Measurements from ENCODE around the gene CNOT11.

The CNOT11 gene

GRCh38 chr2:101287303-101287702 lies 34.6 kb downstream of the CNOT11 start:
- no peaks in the 10 kb centered on the region for H3K27me3 Mint-ChIP-seq (ENCODE audit: low read depth, poor library complexity)
- H3K36me3 Mint-ChIP-seq (ENCODE audit: low read depth) = peaks cover 56% of the 10 kb centered on the region
- H3K9me3 Mint-ChIP-seq = no peaks in the 10 kb centered on the region
- no peak for DNase-seq
- no peaks in the 10 kb centered on the region for H3K4me1 Mint-ChIP-seq
- H3K4me3 Mint-ChIP-seq = no peak overlapping the region
- TF ChIP-seq CTCF (IDR thresholded peaks at IDR 0.05) = no peak
- no peak overlapping the region for H3K27ac Mint-ChIP-seq

GRCh38 chr2:101290711-101291110 lies 38.0 kb downstream of the CNOT11 start:
- Mint-ChIP-seq H3K27ac (peak overlapping the region; percentile 19), H3K27me3 (ENCODE audit: low read depth, poor library complexity) (no peaks in the 10 kb centered on the region), H3K36me3 (ENCODE audit: low read depth) (peaks cover 44% of the 10 kb centered on the region), H3K9me3 (no peaks in the 10 kb centered on the region), H3K4me3 (no peak overlapping the region), H3K4me1 (peaks cover 27% of the 10 kb centered on the region)
- TF ChIP-seq CTCF (IDR thresholded peaks at IDR 0.05) = no peak
- DNase-seq = no peak

- Mint-ChIP-seq H3K36me3 (ENCODE audit: low read depth) (peaks cover 45% of the 10 kb centered on the region), H3K9me3 (no peaks in the 10 kb centered on the region), H3K4me3 (no peak overlapping the region), H3K27ac (no peak overlapping the region), H3K4me1 (peaks cover 27% of the 10 kb centered on the region), H3K27me3 (ENCODE audit: low read depth, poor library complexity) (no peaks in the 10 kb centered on the region)
- TF ChIP-seq CTCF (IDR thresholded peaks at IDR 0.05) = no peak
- no peak for DNase-seq
Measured at GRCh38 chr2:101291973-101292372, 39.3 kb downstream of the CNOT11 start.

GRCh38 chr2:101293544-101293943 lies 40.9 kb downstream of the CNOT11 start:
- Mint-ChIP-seq H3K4me3 (no peak overlapping the region), H3K9me3 (no peaks in the 10 kb centered on the region), H3K36me3 (ENCODE audit: low read depth) (peaks cover 41% of the 10 kb centered on the region), H3K27ac (no peak overlapping the region), H3K27me3 (ENCODE audit: low read depth, poor library complexity) (no peaks in the 10 kb centered on the region), H3K4me1 (peaks cover 31% of the 10 kb centered on the region)
- TF ChIP-seq CTCF (IDR thresholded peaks at IDR 0.05) = no peak
- no peak for DNase-seq

- TF ChIP-seq CTCF (IDR thresholded peaks at IDR 0.05) = no peak
- H3K27me3 Mint-ChIP-seq (ENCODE audit: low read depth, poor library complexity) = no peaks in the 10 kb centered on the region
- peaks cover 37% of the 10 kb centered on the region for H3K36me3 Mint-ChIP-seq (ENCODE audit: low read depth)
- no peak overlapping the region for H3K4me3 Mint-ChIP-seq
- H3K4me1 Mint-ChIP-seq = peaks cover 40% of the 10 kb centered on the region
- H3K27ac Mint-ChIP-seq = no peak overlapping the region
- no peak for DNase-seq
- H3K9me3 Mint-ChIP-seq = no peaks in the 10 kb centered on the region
Measured at GRCh38 chr2:101294861-101295260, 42.2 kb downstream of the CNOT11 start.

GRCh38 chr2:101295895-101296294 lies 43.2 kb downstream of the CNOT11 start:
- no peak for DNase-seq
- no peak for TF ChIP-seq CTCF (IDR thresholded peaks at IDR 0.05)
- Mint-ChIP-seq H3K27me3 (ENCODE audit: low read depth, poor library complexity) (no peaks in the 10 kb centered on the region), H3K9me3 (no peaks in the 10 kb centered on the region), H3K4me3 (no peak overlapping the region), H3K27ac (no peak overlapping the region), H3K36me3 (ENCODE audit: low read depth) (peaks cover 37% of the 10 kb centered on the region), H3K4me1 (peaks cover 45% of the 10 kb centered on the region)

Measured in nephron progenitor cell (in vitro differentiated cells).